Panc1 (cell line): Measurements from ENCODE around the gene CCNG2.

Source experiments
- POLR2AphosphoS5 ChIP-seq: IDR thresholded peaks from 2 replicates; pipeline ENCODE4 v1.6.1; 2012; ENCODE audit warnings: mild to moderate bottlenecking, low read depth, low read length, moderate library complexity
- REST ChIP-seq, 2 experiments: IDR thresholded peaks; 2 replicates each; pipeline ENCODE4 v1.6.1; 2011 to 2012; ENCODE audit warnings: low read depth in 2 of 2, control low read depth in 1 of 2, low read length in 1 of 2, mild to moderate bottlenecking in 1 of 2, moderate library complexity in 1 of 2; ENCODE audit not compliant: insufficient read depth in 1 of 2
- TF ChIP-seq, protein P1 (sequence below): fragments of 450-650 bp; IDR thresholded peaks from 2 replicates; pipeline ENCODE4 v1.5.1; 2017; ENCODE audit warnings: mild to moderate bottlenecking

- TF ChIP-seq, protein P1, sequence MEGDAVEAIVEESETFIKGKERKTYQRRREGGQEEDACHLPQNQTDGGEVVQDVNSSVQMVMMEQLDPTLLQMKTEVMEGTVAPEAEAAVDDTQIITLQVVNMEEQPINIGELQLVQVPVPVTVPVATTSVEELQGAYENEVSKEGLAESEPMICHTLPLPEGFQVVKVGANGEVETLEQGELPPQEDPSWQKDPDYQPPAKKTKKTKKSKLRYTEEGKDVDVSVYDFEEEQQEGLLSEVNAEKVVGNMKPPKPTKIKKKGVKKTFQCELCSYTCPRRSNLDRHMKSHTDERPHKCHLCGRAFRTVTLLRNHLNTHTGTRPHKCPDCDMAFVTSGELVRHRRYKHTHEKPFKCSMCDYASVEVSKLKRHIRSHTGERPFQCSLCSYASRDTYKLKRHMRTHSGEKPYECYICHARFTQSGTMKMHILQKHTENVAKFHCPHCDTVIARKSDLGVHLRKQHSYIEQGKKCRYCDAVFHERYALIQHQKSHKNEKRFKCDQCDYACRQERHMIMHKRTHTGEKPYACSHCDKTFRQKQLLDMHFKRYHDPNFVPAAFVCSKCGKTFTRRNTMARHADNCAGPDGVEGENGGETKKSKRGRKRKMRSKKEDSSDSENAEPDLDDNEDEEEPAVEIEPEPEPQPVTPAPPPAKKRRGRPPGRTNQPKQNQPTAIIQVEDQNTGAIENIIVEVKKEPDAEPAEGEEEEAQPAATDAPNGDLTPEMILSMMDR: no peak
- TF ChIP-seq REST (IDR thresholded peaks at IDR 0.05; ENCODE audit: insufficient read depth in 1 of 2, low read depth in 2 of 2, low read length in 1 of 2) (no peak), POLR2AphosphoS5 (no peak)
Measured at GRCh38 chr4:77143091-77143490, 13.9 kb upstream of the CCNG2 start.
